ENCODE measurements around the gene RWDD1.

RWDD1 gene

DNA sequence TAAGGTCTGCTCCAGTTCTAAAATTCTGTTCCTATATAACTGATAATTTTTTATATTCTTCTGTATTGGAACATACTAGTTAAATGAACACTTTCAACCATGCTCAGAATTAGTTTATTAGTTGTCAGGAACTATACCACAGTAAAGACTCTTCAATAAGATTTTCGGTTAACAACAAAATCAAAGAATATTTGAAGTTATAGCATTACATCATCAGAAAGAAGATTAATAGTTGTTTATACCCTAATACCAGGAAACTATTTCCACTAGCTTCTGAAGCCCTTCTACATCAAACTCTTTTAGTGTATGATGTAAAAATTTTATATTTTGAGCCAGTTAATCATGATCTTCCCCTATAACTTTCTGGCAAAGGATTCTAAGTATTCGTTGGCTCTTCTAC is 11.2 kb upstream of the RWDD1 start:
- TF ChIP-seq ZNF274 (IDR thresholded peaks at IDR 0.05; ENCODE audit: low read depth, low read length) (no peak), SUZ12 (IDR thresholded peaks at IDR 0.05; ENCODE audit: extremely low read depth, insufficient read depth, insufficient read length) (no peak), YY1 (IDR thresholded peaks at IDR 0.05; ENCODE audit: insufficient read depth, insufficient read length) (no peak)
- H3K9ac ChIP-seq (ENCODE audit: insufficient read length, low read depth), result no peak overlapping the region
- H3K36me3 ChIP-seq (ENCODE audit: insufficient read depth, insufficient read length, low read length), result no peaks in the 10 kb centered on the region
- H3K4me3 ChIP-seq (ENCODE audit: insufficient read length, low read depth), result no peak overlapping the region
- DNase-seq (ENCODE audit: low read depth, low spot score), result no peak
- no peaks in the 10 kb centered on the region for H3K9me3 ChIP-seq (ENCODE audit: insufficient read depth, low read length)
- no peaks in the 10 kb centered on the region for H3K27me3 ChIP-seq (ENCODE audit: insufficient read depth, insufficient read length)
- no peaks in the 10 kb centered on the region for H3K4me1 ChIP-seq (ENCODE audit: insufficient read depth, insufficient read length)

DNA sequence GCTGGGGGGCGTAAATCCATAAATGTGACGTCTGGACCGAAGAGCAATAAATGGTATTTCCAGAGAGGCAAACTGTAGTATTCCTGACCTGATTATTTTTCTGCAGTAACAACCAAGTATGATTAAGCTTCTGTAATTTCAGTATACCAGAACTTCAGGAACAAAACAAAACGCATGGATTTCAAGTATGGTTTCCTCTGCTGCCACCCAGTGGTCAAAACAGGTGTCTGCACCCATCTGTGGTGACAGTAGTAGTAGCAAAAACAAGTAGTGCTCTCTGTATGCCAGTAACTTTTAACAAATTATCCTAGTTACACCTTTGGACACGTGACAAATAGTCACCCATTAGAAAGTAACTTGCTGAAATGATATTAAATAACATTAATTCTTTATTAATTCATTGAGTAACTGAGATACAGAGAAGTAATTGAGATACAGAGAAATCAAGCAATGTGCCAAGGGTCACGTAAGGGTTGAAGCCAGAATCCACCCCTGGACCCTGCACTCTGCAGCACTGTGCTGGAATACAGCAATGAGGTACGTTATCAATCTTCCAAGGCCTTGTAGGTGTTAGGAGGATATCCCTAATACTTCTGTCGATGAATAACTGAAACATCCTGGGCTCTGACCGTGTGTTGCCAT is 9.8 kb upstream of the RWDD1 start:
- Histone ChIP-seq H3K4me3 (ENCODE audit: insufficient read length, low read depth) (no peak overlapping the region), H3K4me1 (ENCODE audit: insufficient read depth, insufficient read length) (no peaks in the 10 kb centered on the region), H3K9me3 (ENCODE audit: insufficient read depth, low read length) (no peaks in the 10 kb centered on the region), H3K36me3 (ENCODE audit: insufficient read depth, insufficient read length, low read length) (no peaks in the 10 kb centered on the region), H3K27me3 (ENCODE audit: insufficient read depth, insufficient read length) (no peaks in the 10 kb centered on the region), H3K9ac (ENCODE audit: insufficient read length, low read depth) (no peak overlapping the region)
- TF ChIP-seq SUZ12 (IDR thresholded peaks at IDR 0.05; ENCODE audit: extremely low read depth, insufficient read depth, insufficient read length) (no peak), ZNF274 (IDR thresholded peaks at IDR 0.05; ENCODE audit: low read depth, low read length) (no peak), YY1 (IDR thresholded peaks at IDR 0.05; ENCODE audit: insufficient read depth, insufficient read length) (no peak)
- peak; percentile 42 for DNase-seq (ENCODE audit: low read depth, low spot score)

GRCh38 chr6:116562019-116562403 is 9.3 kb upstream of the RWDD1 start:
- no peak overlapping the region for H3K9ac ChIP-seq (ENCODE audit: insufficient read length, low read depth)
- H3K9me3 ChIP-seq (ENCODE audit: insufficient read depth, low read length), result no peaks in the 10 kb centered on the region
- H3K4me3 ChIP-seq (ENCODE audit: insufficient read length, low read depth), result no peak overlapping the region
- no peak for TF ChIP-seq SUZ12 (IDR thresholded peaks at IDR 0.05; ENCODE audit: extremely low read depth, insufficient read depth, insufficient read length)
- no peak for TF ChIP-seq YY1 (IDR thresholded peaks at IDR 0.05; ENCODE audit: insufficient read depth, insufficient read length)
- no peak for TF ChIP-seq ZNF274 (IDR thresholded peaks at IDR 0.05; ENCODE audit: low read depth, low read length)
- no peaks in the 10 kb centered on the region for H3K4me1 ChIP-seq (ENCODE audit: insufficient read depth, insufficient read length)
- no peaks in the 10 kb centered on the region for H3K36me3 ChIP-seq (ENCODE audit: insufficient read depth, insufficient read length, low read length)
- no peak for DNase-seq (ENCODE audit: low read depth, low spot score)
- H3K27me3 ChIP-seq (ENCODE audit: insufficient read depth, insufficient read length), result no peaks in the 10 kb centered on the region

GRCh38 chr6:116562614-116563013 is 8.7 kb upstream of the RWDD1 start:
- Histone ChIP-seq H3K9ac (ENCODE audit: insufficient read length, low read depth) (no peak overlapping the region), H3K9me3 (ENCODE audit: insufficient read depth, low read length) (no peaks in the 10 kb centered on the region), H3K27me3 (ENCODE audit: insufficient read depth, insufficient read length) (no peaks in the 10 kb centered on the region), H3K4me1 (ENCODE audit: insufficient read depth, insufficient read length) (no peaks in the 10 kb centered on the region), H3K4me3 (ENCODE audit: insufficient read length, low read depth) (no peak overlapping the region), H3K36me3 (ENCODE audit: insufficient read depth, insufficient read length, low read length) (no peaks in the 10 kb centered on the region)
- TF ChIP-seq SUZ12 (IDR thresholded peaks at IDR 0.05; ENCODE audit: extremely low read depth, insufficient read depth, insufficient read length) (no peak), ZNF274 (IDR thresholded peaks at IDR 0.05; ENCODE audit: low read depth, low read length) (no peak), YY1 (IDR thresholded peaks at IDR 0.05; ENCODE audit: insufficient read depth, insufficient read length) (no peak)
- no peak for DNase-seq (ENCODE audit: low read depth, low spot score)

DNA sequence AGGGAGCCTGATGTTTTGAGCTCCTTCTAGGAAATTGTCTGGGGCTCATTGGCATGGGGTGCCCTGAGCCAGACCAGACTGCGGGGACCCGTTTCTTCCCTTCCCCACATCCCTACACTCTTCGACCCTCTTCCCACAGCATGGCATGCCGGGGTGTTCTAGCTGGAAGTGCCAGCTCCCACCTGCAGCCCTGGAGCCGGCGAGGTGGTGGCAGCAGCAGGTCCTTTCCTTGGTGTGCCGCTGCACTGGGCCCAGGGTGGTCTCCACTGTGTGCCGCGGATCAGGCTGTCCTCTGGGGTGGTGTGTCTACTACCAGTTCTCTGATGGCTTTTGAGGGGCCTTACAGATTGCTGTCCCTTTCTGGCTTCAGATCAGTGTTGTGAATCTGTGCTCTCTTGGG is 7.5 kb upstream of the RWDD1 start:
- H3K27me3 ChIP-seq (ENCODE audit: insufficient read depth, insufficient read length), result no peaks in the 10 kb centered on the region
- H3K9me3 ChIP-seq (ENCODE audit: insufficient read depth, low read length), result no peaks in the 10 kb centered on the region
- no peak for DNase-seq (ENCODE audit: low read depth, low spot score)
- H3K9ac ChIP-seq (ENCODE audit: insufficient read length, low read depth), result no peak overlapping the region
- H3K36me3 ChIP-seq (ENCODE audit: insufficient read depth, insufficient read length, low read length), result no peaks in the 10 kb centered on the region
- H3K4me1 ChIP-seq (ENCODE audit: insufficient read depth, insufficient read length), result no peaks in the 10 kb centered on the region
- TF ChIP-seq SUZ12 (IDR thresholded peaks at IDR 0.05; ENCODE audit: extremely low read depth, insufficient read depth, insufficient read length) (no peak), ZNF274 (IDR thresholded peaks at IDR 0.05; ENCODE audit: low read depth, low read length) (no peak), YY1 (IDR thresholded peaks at IDR 0.05; ENCODE audit: insufficient read depth, insufficient read length) (no peak)
- H3K4me3 ChIP-seq (ENCODE audit: insufficient read length, low read depth), result no peak overlapping the region

DNA sequence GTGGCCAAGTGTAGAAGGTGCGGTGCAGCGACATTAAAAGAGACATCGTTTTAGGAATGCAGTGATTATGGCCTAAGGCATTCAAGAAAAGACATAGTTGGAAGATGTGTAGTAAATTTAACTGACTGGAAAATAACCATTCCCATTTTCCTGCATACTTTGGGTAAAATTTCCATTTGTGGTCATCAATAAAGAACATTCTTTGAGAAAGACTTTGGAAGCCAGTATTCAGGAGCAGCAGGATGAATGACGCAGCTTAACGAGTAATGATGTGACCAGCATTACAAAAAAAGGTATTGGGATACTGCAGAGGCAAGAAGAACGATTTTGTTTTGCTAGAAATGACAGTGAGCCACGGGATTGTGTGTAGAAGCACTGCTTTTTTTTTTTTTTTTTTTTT is 7.0 kb upstream of the RWDD1 start:
- no peak overlapping the region for H3K9ac ChIP-seq (ENCODE audit: insufficient read length, low read depth)
- TF ChIP-seq YY1 (IDR thresholded peaks at IDR 0.05; ENCODE audit: insufficient read depth, insufficient read length) (no peak), ZNF274 (IDR thresholded peaks at IDR 0.05; ENCODE audit: low read depth, low read length) (no peak), SUZ12 (IDR thresholded peaks at IDR 0.05; ENCODE audit: extremely low read depth, insufficient read depth, insufficient read length) (no peak)
- H3K36me3 ChIP-seq (ENCODE audit: insufficient read depth, insufficient read length, low read length), result no peaks in the 10 kb centered on the region
- DNase-seq (ENCODE audit: low read depth, low spot score), result no peak
- H3K27me3 ChIP-seq (ENCODE audit: insufficient read depth, insufficient read length), result no peaks in the 10 kb centered on the region
- no peaks in the 10 kb centered on the region for H3K4me1 ChIP-seq (ENCODE audit: insufficient read depth, insufficient read length)
- H3K4me3 ChIP-seq (ENCODE audit: insufficient read length, low read depth), result no peak overlapping the region
- no peaks in the 10 kb centered on the region for H3K9me3 ChIP-seq (ENCODE audit: insufficient read depth, low read length)

DNA sequence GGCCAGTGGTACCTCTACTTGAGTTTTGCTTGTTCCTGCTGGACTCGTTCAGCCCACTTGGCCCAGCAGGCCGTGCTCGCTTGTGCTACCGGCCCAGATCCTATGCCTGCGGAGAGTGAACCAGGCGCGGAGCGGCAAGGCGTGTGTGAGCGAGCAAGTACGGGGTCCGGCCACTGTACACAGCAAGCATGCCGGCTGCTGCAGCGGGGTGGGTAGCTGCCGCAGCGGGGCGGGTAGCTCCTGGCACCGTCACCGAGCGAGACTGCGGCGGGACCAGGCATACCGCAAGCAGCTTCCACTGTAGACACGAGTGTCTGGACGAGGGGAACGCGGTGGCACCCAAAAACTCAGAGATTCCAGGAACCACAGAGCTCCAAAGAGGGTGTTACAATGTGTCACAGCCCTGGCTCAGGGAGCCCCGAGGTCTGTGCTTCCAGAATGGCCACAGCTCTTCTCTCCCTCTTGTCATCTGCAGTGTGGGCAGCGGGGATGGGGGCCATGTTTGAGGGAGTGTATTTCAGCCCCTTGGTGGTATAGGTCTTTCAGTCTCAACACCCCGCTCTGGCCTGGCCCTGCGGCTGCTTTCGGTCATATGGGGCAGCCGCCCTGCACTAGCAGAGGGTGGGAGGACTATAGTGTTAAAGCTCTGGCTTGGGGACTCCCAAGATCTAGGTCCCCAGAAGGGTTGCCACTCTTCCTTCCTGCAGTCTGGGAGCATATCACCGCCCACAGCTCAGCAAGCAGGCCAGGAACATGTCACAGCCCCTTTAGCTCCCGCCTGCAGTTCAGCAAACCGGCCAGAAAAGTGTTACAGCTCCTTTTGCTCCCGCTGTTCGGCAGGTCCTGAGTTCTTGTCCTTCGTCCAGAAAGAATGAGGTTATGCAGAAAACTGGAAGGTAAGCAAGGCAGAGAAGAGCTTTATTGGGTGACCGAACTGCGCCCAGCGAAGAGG is 6.1 kb upstream of the RWDD1 start:
- no peak for DNase-seq (ENCODE audit: low read depth, low spot score)
- no peaks in the 10 kb centered on the region for H3K36me3 ChIP-seq (ENCODE audit: insufficient read depth, insufficient read length, low read length)
- TF ChIP-seq SUZ12 (IDR thresholded peaks at IDR 0.05; ENCODE audit: extremely low read depth, insufficient read depth, insufficient read length) (no peak), ZNF274 (IDR thresholded peaks at IDR 0.05; ENCODE audit: low read depth, low read length) (no peak), YY1 (IDR thresholded peaks at IDR 0.05; ENCODE audit: insufficient read depth, insufficient read length) (no peak)
- H3K4me1 ChIP-seq (ENCODE audit: insufficient read depth, insufficient read length), result no peaks in the 10 kb centered on the region
- H3K9me3 ChIP-seq (ENCODE audit: insufficient read depth, low read length), result no peaks in the 10 kb centered on the region
- H3K9ac ChIP-seq (ENCODE audit: insufficient read length, low read depth), result no peak overlapping the region
- H3K4me3 ChIP-seq (ENCODE audit: insufficient read length, low read depth), result no peak overlapping the region
- H3K27me3 ChIP-seq (ENCODE audit: insufficient read depth, insufficient read length), result no peaks in the 10 kb centered on the region

Data from NT2/D1 (cell line).